Measurements from ENCODE around the gene PEX11B. TPM values are rescaled to one million over a fixed set of nuclear protein-coding genes. Genes with fewer than 3 reads are reported as not detected.
A peak's percentile ranks its signal among the peaks of the same experiment; 100 is the strongest.

The PEX11B gene
- total RNA-seq, 4 donors from 2014 or later: 8.8 to 38.9 (median 27.0) TPM

GRCh38 chr1:145961425-145962156 lies 43.1 kb upstream of the PEX11B start:
- TF ChIP-seq CTCF (IDR thresholded peaks at IDR 0.05): no peak
- no peak for TF ChIP-seq POLR2A (IDR thresholded peaks at IDR 0.05)
- no peak for TF ChIP-seq EP300 (IDR thresholded peaks at IDR 0.05; ENCODE audit: low read depth)
- TF ChIP-seq POLR2AphosphoS5 (IDR thresholded peaks at IDR 0.05): no peak
- Histone ChIP-seq H3K27me3 (peaks cover 36% of the 10 kb centered on the region), H3K9me3 (no peaks in the 10 kb centered on the region), H3K4me3 (peak overlapping the region; percentile 42 to 67 (median 47)), H3K27ac (peak overlapping the region; percentile 87 to 95 (median 90)), H3K36me3 (no peaks in the 10 kb centered on the region), H3K4me1 (peaks cover 25 to 69% (median 50%) of the 10 kb centered on the region in 4 donors)
- DNase-seq: peak; percentile 63
- in situ Hi-C loops (cut with MboI; ENCODE audit: low pct_ligation_motif_present in 1 of 4, low pct_unique_long_range_greater_than_20kb in 1 of 4, low sequenced_read_pairs in 3 of 4) (no loop called here), intact Hi-C loops (cut with DNase I; ENCODE audit: low total_unique reads) (no loop called here)
- 4% methylated on average over 54 of the region's 57 CpGs; no CpG with 5 or more reads in 1 of the 2 donors for WGBS, 2 donors (ENCODE audit: low coverage in 1 of 2)

- Histone ChIP-seq H3K27ac (peak overlapping the region; percentile 87 to 95 (median 90)), H3K4me1 (peaks cover 29 to 75% (median 51%) of the 10 kb centered on the region in 4 donors), H3K36me3 (no peaks in the 10 kb centered on the region), H3K27me3 (peaks cover 36% of the 10 kb centered on the region), H3K9me3 (no peaks in the 10 kb centered on the region), H3K4me3 (peak overlapping the region; percentile 42 to 67 (median 47))
- DNase-seq: no peak
- WGBS, 2 donors (ENCODE audit: low coverage in 1 of 2): 1% methylated on average over 22 of the region's 22 CpGs; no CpG with 5 or more reads in 1 of the 2 donors
- TF ChIP-seq POLR2AphosphoS5 (IDR thresholded peaks at IDR 0.05) (no peak), CTCF (IDR thresholded peaks at IDR 0.05) (no peak), EP300 (IDR thresholded peaks at IDR 0.05; ENCODE audit: low read depth) (no peak), POLR2A (IDR thresholded peaks at IDR 0.05) (no peak)
- in situ Hi-C loops (cut with MboI; ENCODE audit: low pct_ligation_motif_present in 1 of 4, low pct_unique_long_range_greater_than_20kb in 1 of 4, low sequenced_read_pairs in 3 of 4): no loop called here
- intact Hi-C loops (cut with DNase I; ENCODE audit: low total_unique reads): no loop called here
Measured at GRCh38 chr1:145961109-145961424, 42.5 kb upstream of the PEX11B start.

- intact Hi-C loops (cut with DNase I; ENCODE audit: low total_unique reads): no loop called here
- 1% methylated on average over 15 of the region's 44 CpGs; no CpG with 5 or more reads in 1 of the 2 donors for WGBS, 2 donors (ENCODE audit: low coverage in 1 of 2)
- TF ChIP-seq CTCF (IDR thresholded peaks at IDR 0.05) (peak in 3 of 5 experiments; percentile 13 to 17 (median 13)), POLR2AphosphoS5 (IDR thresholded peaks at IDR 0.05) (peak; percentile 73 to 78 (median 78)), EP300 (IDR thresholded peaks at IDR 0.05; ENCODE audit: low read depth) (no peak), POLR2A (IDR thresholded peaks at IDR 0.05) (peak; percentile 59)
Measured at GRCh38 chr1:145960468-145961108, 42.1 kb upstream of the PEX11B start.

GRCh38 chr1:145959957-145960467 lies 41.5 kb upstream of the PEX11B start:
- WGBS, 2 donors (ENCODE audit: low coverage in 1 of 2): 6% methylated on average over 9 of the region's 12 CpGs; no CpG with 5 or more reads in 1 of the 2 donors
- DNase-seq: no peak
- intact Hi-C loops (cut with DNase I; ENCODE audit: low total_unique reads) (loop anchor here (2.0 kb wide), 1 partner anchor 41 kb away; the partner anchor contains the start of gene PEX11B), in situ Hi-C loops (cut with MboI; ENCODE audit: low pct_ligation_motif_present in 1 of 4, low pct_unique_long_range_greater_than_20kb in 1 of 4, low sequenced_read_pairs in 3 of 4) (no loop called here)
- H3K9me3 ChIP-seq: no peaks in the 10 kb centered on the region
- no peaks in the 10 kb centered on the region for H3K36me3 ChIP-seq
- TF ChIP-seq POLR2AphosphoS5 (IDR thresholded peaks at IDR 0.05) (no peak), EP300 (IDR thresholded peaks at IDR 0.05; ENCODE audit: low read depth) (no peak), CTCF (IDR thresholded peaks at IDR 0.05) (no peak), POLR2A (IDR thresholded peaks at IDR 0.05) (no peak)
- peaks cover 36% of the 10 kb centered on the region for H3K27me3 ChIP-seq
- peak overlapping the region; percentile 87 to 95 (median 90) for H3K27ac ChIP-seq
- H3K4me1 ChIP-seq: peaks cover 31 to 77% (median 58%) of the 10 kb centered on the region in 4 donors
- peak overlapping the region; percentile 42 to 67 (median 47) for H3K4me3 ChIP-seq

More at GRCh38 chr1:145960468-145961108, 42.1 kb upstream of the PEX11B start:
- H3K9me3 ChIP-seq: no peaks in the 10 kb centered on the region
- peak overlapping the region; percentile 42 to 67 (median 47) for H3K4me3 ChIP-seq
- peaks cover 36% of the 10 kb centered on the region for H3K27me3 ChIP-seq
- peaks cover 31 to 77% (median 55%) of the 10 kb centered on the region in 4 donors for H3K4me1 ChIP-seq
- in situ Hi-C loops (cut with MboI; ENCODE audit: low pct_ligation_motif_present in 1 of 4, low pct_unique_long_range_greater_than_20kb in 1 of 4, low sequenced_read_pairs in 3 of 4): no loop called here
- peak overlapping the region; percentile 87 to 95 (median 90) for H3K27ac ChIP-seq
- DNase-seq: peak; percentile 77
- H3K36me3 ChIP-seq: no peaks in the 10 kb centered on the region

Measured in transverse colon (tissue), 4 donors.